Activated gamma-delta T cell treated with anti-CD3 and anti-CD28 coated beads, Interleukin-2, amount 50 U/mL, for 16 hours (primary cell): ENCODE results near the gene TPST1.

Experiments
- DNase-seq: peaks from one replicate; pipeline ENCODE4 v3.0.0-alpha.2; 2020; ENCODE audit warnings: low read depth

TPST1 gene

GRCh38 chr7:66238773-66239466 lies 33.8 kb downstream of the TPST1 start:
- DNase-seq: no peak

DNA sequence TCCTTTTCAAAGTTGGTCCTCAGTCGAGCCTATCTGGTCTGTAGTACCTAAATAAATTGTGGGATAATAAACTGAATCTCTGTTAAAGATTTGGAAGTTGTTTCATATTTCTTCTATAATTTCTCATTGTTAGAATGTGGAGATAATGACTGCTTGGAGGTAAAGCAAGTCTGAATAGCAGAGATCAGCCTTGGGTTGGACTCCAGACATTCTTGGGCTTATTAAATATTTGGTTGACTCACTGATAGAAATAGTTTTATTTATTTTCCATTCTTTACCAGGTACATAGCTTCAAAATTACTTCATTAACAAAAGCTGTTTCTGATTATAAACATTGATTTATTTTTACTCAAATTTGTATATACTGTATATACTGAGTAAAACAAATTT lies 34.3 kb downstream of the TPST1 start:
- no peak for DNase-seq

- DNase-seq: no peak
Observed at GRCh38 chr7:66245008-66245407, 39.9 kb downstream of the TPST1 start.

DNA sequence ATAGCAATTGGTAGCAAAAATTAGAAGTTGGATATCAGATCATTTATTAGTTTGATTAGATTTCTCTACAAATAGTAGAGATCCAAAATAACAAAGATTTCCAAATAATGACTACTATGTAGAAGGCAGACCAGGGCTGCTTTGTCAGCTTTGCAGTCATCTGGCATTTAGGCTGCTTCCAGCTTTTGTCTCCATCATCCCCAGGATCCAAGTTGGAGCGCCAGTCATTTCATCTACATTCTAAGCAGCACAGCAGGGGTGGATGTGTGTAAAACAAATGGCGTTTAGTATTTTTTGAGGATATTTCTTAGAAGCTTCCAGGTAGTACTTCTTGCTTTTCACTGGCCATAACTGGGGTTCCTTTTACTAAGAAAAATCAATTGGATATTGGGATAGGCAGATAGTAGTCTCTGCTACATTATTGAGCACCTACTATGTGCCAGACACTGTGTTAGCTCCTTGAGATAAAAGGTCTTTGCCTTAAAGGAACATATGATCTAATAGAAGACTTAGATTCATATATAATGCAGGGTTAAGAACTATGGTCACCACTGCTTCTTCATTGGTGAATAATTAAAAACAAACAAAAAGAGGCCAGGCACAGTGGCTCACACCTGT lies 41.5 kb downstream of the TPST1 start:
- DNase-seq: no peak

GRCh38 chr7:66247380-66248078 lies 42.4 kb downstream of the TPST1 start:
- DNase-seq: no peak

DNA sequence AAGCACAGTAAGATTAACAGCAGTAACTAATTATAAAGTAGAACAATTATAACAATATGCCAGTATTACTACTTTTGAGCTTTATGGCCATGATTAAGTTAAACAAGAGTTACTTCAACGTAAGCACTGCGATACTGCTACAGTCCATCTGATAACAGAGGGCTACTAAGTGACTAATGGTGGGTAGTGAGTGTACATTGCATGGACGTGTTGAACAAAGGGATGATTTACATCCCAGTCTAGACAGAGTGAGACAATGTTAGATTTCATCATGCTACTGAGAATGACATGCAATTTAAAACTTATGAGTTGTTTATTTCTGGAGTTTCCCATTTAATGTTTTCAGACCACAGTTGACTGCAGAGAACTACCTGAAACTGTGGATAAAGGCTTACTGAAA lies 45.6 kb downstream of the TPST1 start:
- DNase-seq: no peak

GRCh38 chr7:66255534-66256100 lies 50.5 kb downstream of the TPST1 start:
- DNase-seq: no peak

DNA sequence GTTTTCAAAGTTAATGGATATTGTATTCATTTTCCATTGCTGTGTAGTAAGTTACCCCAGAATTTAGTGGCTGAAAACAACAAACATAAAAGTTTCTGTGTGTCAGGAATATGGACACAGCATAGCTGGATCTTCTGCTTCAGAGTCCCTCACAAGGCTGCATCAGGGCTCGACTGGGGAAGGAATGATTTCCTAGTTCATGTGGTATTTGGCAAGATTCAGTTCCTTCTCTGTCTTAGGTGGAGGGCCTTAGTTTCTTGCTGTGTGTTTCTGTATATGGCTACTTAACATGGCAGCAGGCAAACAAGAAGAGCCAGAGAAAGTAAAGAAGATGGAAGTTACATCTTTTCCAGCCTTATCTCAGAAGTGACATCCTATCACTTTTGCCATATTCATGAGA lies 51.1 kb downstream of the TPST1 start:
- DNase-seq: no peak

GRCh38 chr7:66257481-66257880 lies 52.3 kb downstream of the TPST1 start:
- DNase-seq: no peak

DNA sequence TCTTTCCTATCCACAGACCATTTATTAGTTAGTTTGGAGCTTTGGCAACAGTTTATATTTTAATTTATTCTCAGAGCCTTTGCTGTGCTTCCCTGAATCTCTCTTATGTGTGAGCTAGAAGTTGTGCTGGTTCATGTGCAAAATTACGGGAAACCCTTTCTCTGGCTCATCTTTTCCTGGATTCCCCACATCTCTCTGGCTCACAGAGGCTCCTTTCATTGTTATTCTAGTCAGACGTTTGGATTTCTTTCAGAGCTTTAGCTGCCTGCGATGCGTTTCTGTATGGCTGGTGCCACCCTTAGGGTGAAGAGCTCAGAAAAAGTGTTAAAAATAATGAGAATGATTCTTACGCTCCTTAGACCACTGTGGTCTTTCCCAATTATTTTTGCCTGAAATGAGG lies 53.3 kb downstream of the TPST1 start:
- no peak for DNase-seq

GRCh38 chr7:66261941-66262340 lies 56.8 kb downstream of the TPST1 start:
- no peak for DNase-seq

- no peak for DNase-seq
Observed at GRCh38 chr7:66263936-66264335, 58.8 kb downstream of the TPST1 start.

GRCh38 chr7:66265566-66265965 lies 60.4 kb downstream of the TPST1 start:
- DNase-seq: no peak

DNA sequence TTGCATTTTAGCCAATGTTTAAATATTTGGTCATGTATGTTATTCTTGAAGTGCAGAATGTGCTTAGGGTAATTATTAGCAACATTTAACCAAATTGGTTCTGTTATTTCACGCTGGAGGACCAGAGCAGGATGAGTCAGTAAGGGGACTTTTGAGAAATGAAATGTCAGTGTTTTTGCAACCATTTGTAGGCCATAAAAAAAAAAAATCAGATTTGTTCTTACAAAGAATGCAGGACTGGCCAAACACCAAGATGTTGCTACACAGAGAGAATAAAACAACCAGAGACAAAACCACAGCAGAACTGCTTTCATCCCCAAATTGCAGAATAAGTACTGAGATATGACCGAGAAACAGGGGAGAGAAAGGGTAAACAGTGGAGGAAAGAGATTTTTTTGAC lies 62.1 kb downstream of the TPST1 start:
- no peak for DNase-seq

DNA sequence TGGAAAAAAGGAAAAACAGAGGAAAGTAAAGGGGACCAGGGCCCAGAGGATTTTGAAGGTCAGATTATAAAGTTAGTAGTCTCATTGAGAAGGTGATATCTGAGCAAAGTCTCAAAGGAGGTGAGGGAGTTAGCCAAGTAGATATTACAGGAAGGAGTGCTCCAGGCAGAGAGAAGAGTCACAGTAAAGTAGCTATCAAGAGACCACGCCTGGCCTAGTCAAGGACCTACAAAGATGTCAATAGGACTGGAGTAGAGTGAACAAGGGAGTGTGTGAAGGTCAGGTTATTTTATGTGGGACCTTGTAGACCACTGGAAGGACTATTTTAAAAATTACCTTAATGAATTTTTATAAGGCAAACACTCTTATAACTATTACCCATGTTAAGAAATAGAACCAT lies 64.8 kb downstream of the TPST1 start:
- DNase-seq: no peak

- DNase-seq: no peak
Observed at GRCh38 chr7:66272321-66272720, 67.2 kb downstream of the TPST1 start.

- no peak for DNase-seq
Observed at GRCh38 chr7:66276363-66276762, 71.2 kb downstream of the TPST1 start.

DNA sequence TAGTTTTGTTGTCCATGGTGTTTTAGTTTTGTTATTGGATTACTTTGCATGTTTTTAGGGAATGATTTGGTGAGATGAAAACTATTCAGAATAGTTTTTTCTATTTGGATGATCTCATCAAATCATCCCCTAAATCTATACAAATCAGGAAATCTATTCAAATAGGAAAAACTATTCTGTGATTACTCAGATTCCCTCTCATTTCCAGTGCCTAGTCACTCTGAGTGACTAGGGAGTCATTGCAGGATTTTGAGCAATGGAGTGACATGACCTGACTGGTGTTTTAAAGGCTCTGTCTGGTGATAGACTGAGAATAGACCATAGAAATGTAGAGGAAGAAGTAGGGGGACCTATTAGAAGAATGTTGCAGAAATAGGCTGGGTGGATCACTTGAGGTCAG lies 72.4 kb downstream of the TPST1 start:
- no peak for DNase-seq

- no peak for DNase-seq
Observed at GRCh38 chr7:66279912-66280311, 74.8 kb downstream of the TPST1 start.

GRCh38 chr7:66281678-66282590 lies 76.8 kb downstream of the TPST1 start:
- DNase-seq: no peak

DNA sequence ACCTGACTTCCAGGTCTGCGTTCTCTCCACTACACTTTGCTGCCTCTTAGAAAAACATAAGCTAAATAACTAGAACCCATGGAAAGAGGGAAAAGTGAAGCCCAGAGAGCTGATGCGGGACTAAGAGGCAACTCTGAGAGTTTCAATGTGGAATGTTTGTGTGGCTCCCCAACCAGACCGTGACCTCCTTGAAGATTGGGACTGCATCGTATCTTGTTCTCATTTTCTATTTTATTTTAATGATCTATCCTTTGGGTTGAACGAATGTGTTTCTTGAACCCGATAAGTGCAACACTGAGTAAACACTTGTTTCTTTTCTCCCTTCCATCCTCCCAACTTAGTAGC lies 77.4 kb downstream of the TPST1 start:
- DNase-seq: no peak
